HL-60 (cell line): ENCODE measurements around the gene EXOG.

ENCODE experiments used
- DNase-seq, 2 experiments: peaks; one replicate each; pipeline ENCODE4 v3.0.0-alpha.2; 2010 to 2020; ENCODE audit warnings: low read depth in 1 of 2, low spot score in 1 of 2
- H3K27ac ChIP-seq: fragments of 250-450 bp; sonication (Bioruptor Pico); replicated peaks from 2 replicates; pipeline ENCODE4 v1.5.1; 2020; ENCODE audit warnings: mild to moderate bottlenecking, moderate library complexity
- H3K27me3 ChIP-seq: fragments of 250-450 bp; sonication (Bioruptor Pico); 2 replicates; pipeline ENCODE4 v1.5.1; 2021; ENCODE audit warnings: mild to moderate bottlenecking, moderate library complexity; ENCODE audit not compliant: insufficient read depth, poor library complexity, severe bottlenecking
- H3K4me3 ChIP-seq: replicated peaks from 2 replicates; pipeline ENCODE4 v1.5.1; 2011; ENCODE audit warnings: mild to moderate bottlenecking, control low read depth, low read length; ENCODE audit not compliant: insufficient read depth
- CTCF ChIP-seq: IDR thresholded peaks from one replicate; pipeline ENCODE4 v1.5.1; 2011; ENCODE audit warnings: low read length, control low read depth, inconsistent platforms; ENCODE audit not compliant: insufficient read depth
- GABPA ChIP-seq: IDR thresholded peaks from 2 replicates; pipeline ENCODE4 v1.6.1; 2012; ENCODE audit warnings: low read depth
- POLR2AphosphoS5 ChIP-seq: IDR thresholded peaks from 2 replicates; pipeline ENCODE4 v1.6.1; 2012; ENCODE audit warnings: low read depth
- REST ChIP-seq: IDR thresholded peaks from 2 replicates; pipeline ENCODE4 v1.6.1; 2012; ENCODE audit warnings: low read depth; ENCODE audit not compliant: insufficient replicate concordance
- SPI1 ChIP-seq: IDR thresholded peaks from 2 replicates; pipeline ENCODE4 v1.6.1; 2012; ENCODE audit warnings: low read depth, mild to moderate bottlenecking, borderline replicate concordance

Gene EXOG

GRCh38 chr3:38549957-38550840, 54.1 kb downstream of the EXOG start:
- Histone ChIP-seq H3K27ac (no peak overlapping the region), H3K4me3 (no peak overlapping the region), H3K27me3 (peaks cover 7% of the 10 kb centered on the region)
- TF ChIP-seq SPI1 (no peak), CTCF (no peak), REST (no peak), GABPA (no peak), POLR2AphosphoS5 (no peak)
- no peak for DNase-seq

GRCh38 chr3:38551026-38551832, 55.1 kb downstream of the EXOG start:
- DNase-seq = no peak
- TF ChIP-seq GABPA (no peak), CTCF (no peak), POLR2AphosphoS5 (no peak), SPI1 (no peak), REST (no peak)
- peaks cover 5% of the 10 kb centered on the region for H3K27me3 ChIP-seq
- H3K27ac ChIP-seq = no peak overlapping the region
- H3K4me3 ChIP-seq = no peak overlapping the region

- Histone ChIP-seq H3K4me3 (no peak overlapping the region), H3K27me3 (peaks cover 4% of the 10 kb centered on the region), H3K27ac (no peak overlapping the region)
- TF ChIP-seq SPI1 (no peak), CTCF (no peak), GABPA (no peak), REST (no peak), POLR2AphosphoS5 (no peak)
- DNase-seq = no peak
These were observed 56.2 kb downstream of the EXOG start for GRCh38 chr3:38552364-38552763.
